Measurements from ENCODE around the gene FAM131C. TPM values are rescaled to one million over a fixed set of nuclear protein-coding genes. Genes with fewer than 3 reads are reported as not detected.

Gene FAM131C
- total RNA-seq, 2 donors from 2014 or later: not detected

- TF ChIP-seq POLR2AphosphoS5 (IDR thresholded peaks at IDR 0.05) (no peak), POLR2A (IDR thresholded peaks at IDR 0.05) (no peak)
- no peak for DNase-seq (ENCODE audit: low spot score)
- WGBS: 84% methylated on average over 6 of the region's 6 CpGs
- no peaks in the 10 kb centered on the region for H3K4me1 ChIP-seq (replicated peaks)
- H3K27ac ChIP-seq: peak overlapping the region; percentile 78 to 84
- H3K9me3 ChIP-seq: no peaks in the 10 kb centered on the region
- no peak overlapping the region for H3K4me3 ChIP-seq
- H3K36me3 ChIP-seq: no peaks in the 10 kb centered on the region
- intact Hi-C loops (cut with DNase I): no loop called here
- no peaks in the 10 kb centered on the region for H3K27me3 ChIP-seq (replicated peaks; ENCODE audit: insufficient read depth)
Observed at GRCh38 chr1:16020325-16020724, 53.1 kb downstream of the FAM131C start.

GRCh38 chr1:16019644-16020277, 53.7 kb downstream of the FAM131C start:
- WGBS: 49% methylated on average over 9 of the region's 9 CpGs
- TF ChIP-seq POLR2AphosphoS5 (IDR thresholded peaks at IDR 0.05) (no peak), POLR2A (IDR thresholded peaks at IDR 0.05) (no peak), CTCF (IDR thresholded peaks at IDR 0.05) (no peak)
- DNase-seq (ENCODE audit: low spot score): no peak
- H3K27ac ChIP-seq: peak overlapping the region; percentile 78 to 84
- H3K36me3 ChIP-seq: no peaks in the 10 kb centered on the region
- no peaks in the 10 kb centered on the region for H3K4me1 ChIP-seq (replicated peaks)
- intact Hi-C loops (cut with DNase I): no loop called here
- no peaks in the 10 kb centered on the region for H3K9me3 ChIP-seq
- H3K4me3 ChIP-seq: no peak overlapping the region
- H3K27me3 ChIP-seq (replicated peaks; ENCODE audit: insufficient read depth): no peaks in the 10 kb centered on the region

- DNase-seq (ENCODE audit: low spot score): no peak
- WGBS: 72% methylated on average over 22 of the region's 23 CpGs
- Histone ChIP-seq H3K27me3 (replicated peaks; ENCODE audit: insufficient read depth) (no peaks in the 10 kb centered on the region), H3K4me3 (no peak overlapping the region), H3K4me1 (replicated peaks) (peaks cover 5% of the 10 kb centered on the region), H3K36me3 (no peaks in the 10 kb centered on the region), H3K9me3 (no peaks in the 10 kb centered on the region), H3K27ac (peak overlapping the region; percentile 78 to 84)
- TF ChIP-seq POLR2A (IDR thresholded peaks at IDR 0.05) (no peak), CTCF (IDR thresholded peaks at IDR 0.05) (no peak), POLR2AphosphoS5 (IDR thresholded peaks at IDR 0.05) (no peak)
- intact Hi-C loops (cut with DNase I): no loop called here
Observed at GRCh38 chr1:16018749-16019643, 54.5 kb downstream of the FAM131C start.

- H3K36me3 ChIP-seq: no peaks in the 10 kb centered on the region
- peak overlapping the region; percentile 78 to 84 for H3K27ac ChIP-seq
- WGBS: 55% methylated on average over 4 of the region's 4 CpGs
- peaks cover 7% of the 10 kb centered on the region for H3K4me1 ChIP-seq (replicated peaks)
- intact Hi-C loops (cut with DNase I): no loop called here
- no peak overlapping the region for H3K4me3 ChIP-seq
- DNase-seq (ENCODE audit: low spot score): no peak
- H3K27me3 ChIP-seq (replicated peaks; ENCODE audit: insufficient read depth): no peaks in the 10 kb centered on the region
- no peaks in the 10 kb centered on the region for H3K9me3 ChIP-seq
- TF ChIP-seq POLR2AphosphoS5 (IDR thresholded peaks at IDR 0.05) (no peak), POLR2A (IDR thresholded peaks at IDR 0.05) (no peak), CTCF (IDR thresholded peaks at IDR 0.05) (no peak)
Observed at GRCh38 chr1:16018308-16018707, 55.1 kb downstream of the FAM131C start.

GRCh38 chr1:16017461-16018303, 55.8 kb downstream of the FAM131C start, which contains the start of gene HSPB7:
TSS of gene HSPB7 (minus strand) at chr1:16018043. CDS start at chr1:16017963, 80 bp downstream.
- Histone ChIP-seq H3K4me3 (peak within 1 kb of the TSS in 1 of 2 donors; percentile 3), H3K27ac (peak within 1 kb of the TSS; percentile 78 to 84), H3K9me3 (no peaks in the 10 kb centered on the region), H3K4me1 (replicated peaks) (peaks cover 7% of the 10 kb centered on the region), H3K27me3 (replicated peaks; ENCODE audit: insufficient read depth) (no peaks in the 10 kb centered on the region), H3K36me3 (no peaks in the 10 kb centered on the region)
- 28% methylated on average over 36 of the region's 37 CpGs for WGBS
- TF ChIP-seq CTCF (IDR thresholded peaks at IDR 0.05) (peak in 1 of 4 experiments; percentile 5), POLR2AphosphoS5 (IDR thresholded peaks at IDR 0.05) (peak; percentile 55), POLR2A (IDR thresholded peaks at IDR 0.05) (no peak)
- DNase-seq (ENCODE audit: low spot score): peak; percentile 36
- intact Hi-C loops (cut with DNase I): no loop called here

Data from prostate gland (tissue), 2 donors.